ENCODE results near the gene NFATC1.

NFATC1 gene

GRCh38 chr18:79410731-79411613, 15.2 kb downstream of the NFATC1 start:
- TF ChIP-seq, protein P1, sequence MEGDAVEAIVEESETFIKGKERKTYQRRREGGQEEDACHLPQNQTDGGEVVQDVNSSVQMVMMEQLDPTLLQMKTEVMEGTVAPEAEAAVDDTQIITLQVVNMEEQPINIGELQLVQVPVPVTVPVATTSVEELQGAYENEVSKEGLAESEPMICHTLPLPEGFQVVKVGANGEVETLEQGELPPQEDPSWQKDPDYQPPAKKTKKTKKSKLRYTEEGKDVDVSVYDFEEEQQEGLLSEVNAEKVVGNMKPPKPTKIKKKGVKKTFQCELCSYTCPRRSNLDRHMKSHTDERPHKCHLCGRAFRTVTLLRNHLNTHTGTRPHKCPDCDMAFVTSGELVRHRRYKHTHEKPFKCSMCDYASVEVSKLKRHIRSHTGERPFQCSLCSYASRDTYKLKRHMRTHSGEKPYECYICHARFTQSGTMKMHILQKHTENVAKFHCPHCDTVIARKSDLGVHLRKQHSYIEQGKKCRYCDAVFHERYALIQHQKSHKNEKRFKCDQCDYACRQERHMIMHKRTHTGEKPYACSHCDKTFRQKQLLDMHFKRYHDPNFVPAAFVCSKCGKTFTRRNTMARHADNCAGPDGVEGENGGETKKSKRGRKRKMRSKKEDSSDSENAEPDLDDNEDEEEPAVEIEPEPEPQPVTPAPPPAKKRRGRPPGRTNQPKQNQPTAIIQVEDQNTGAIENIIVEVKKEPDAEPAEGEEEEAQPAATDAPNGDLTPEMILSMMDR (IDR thresholded peaks at IDR 0.05; ENCODE audit: control extremely low read depth, extremely low read depth, low read depth, missing control alignments): no peak
- CTCF ChIA-PET: no interaction called here
- POLR2A ChIA-PET: no interaction called here
- DNase-seq (ENCODE audit: extremely low spot score): no peak

- no peak for DNase-seq (ENCODE audit: extremely low spot score)
- TF ChIP-seq, protein P1 (IDR thresholded peaks at IDR 0.05; ENCODE audit: control extremely low read depth, extremely low read depth, low read depth, missing control alignments): no peak
- POLR2A ChIA-PET: no interaction called here
- CTCF ChIA-PET: no interaction called here
Observed at GRCh38 chr18:79411614-79412526, 16.1 kb downstream of the NFATC1 start.

DNA sequence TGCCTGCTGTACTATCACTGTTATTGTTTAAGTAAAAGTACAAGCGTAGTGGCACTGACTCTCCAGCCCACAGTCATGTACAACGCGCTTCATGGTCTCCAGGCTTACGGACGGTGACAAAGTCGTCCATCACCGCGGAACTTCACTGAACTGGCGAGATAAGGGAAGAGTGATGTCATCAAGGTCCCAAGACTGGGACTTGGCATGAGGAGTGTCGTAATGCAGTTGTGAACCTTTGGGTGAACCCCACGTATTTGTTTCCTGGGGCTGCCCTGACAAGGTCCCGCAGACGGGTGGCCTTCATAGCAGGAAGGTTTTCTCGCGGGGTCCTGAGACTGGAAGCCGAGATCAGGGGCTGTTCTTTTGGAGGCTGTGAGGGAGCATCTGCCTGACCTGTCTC, 17.3 kb downstream of the NFATC1 start:
- DNase-seq (ENCODE audit: extremely low spot score): no peak
- TF ChIP-seq, protein P1 (IDR thresholded peaks at IDR 0.05; ENCODE audit: control extremely low read depth, extremely low read depth, low read depth, missing control alignments): no peak
- CTCF ChIA-PET: no interaction called here
- POLR2A ChIA-PET: no interaction called here

DNA sequence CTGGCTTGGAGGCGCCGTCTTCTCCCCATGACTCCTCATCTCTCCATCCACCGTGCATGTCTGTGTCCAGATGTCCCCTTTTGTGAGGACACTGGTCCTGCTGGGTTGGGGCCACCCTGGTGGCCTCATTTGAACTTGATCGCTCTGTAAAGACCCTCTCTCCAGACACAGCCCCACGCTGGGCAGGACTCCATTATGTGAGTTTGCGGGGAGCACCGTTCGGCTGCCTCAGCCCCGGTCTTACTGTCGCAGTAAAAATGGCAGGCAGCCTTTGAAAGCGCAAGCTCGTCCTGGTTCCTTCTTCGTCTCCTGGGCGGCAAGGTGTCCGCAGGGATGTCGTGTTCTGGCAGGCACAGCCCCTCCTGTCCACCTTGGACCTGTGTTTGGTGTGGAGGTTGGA, 17.7 kb downstream of the NFATC1 start:
- TF ChIP-seq, protein P1 (IDR thresholded peaks at IDR 0.05; ENCODE audit: control extremely low read depth, extremely low read depth, low read depth, missing control alignments): no peak
- CTCF ChIA-PET: no interaction called here
- no peak for DNase-seq (ENCODE audit: extremely low spot score)
- POLR2A ChIA-PET: no interaction called here

DNA sequence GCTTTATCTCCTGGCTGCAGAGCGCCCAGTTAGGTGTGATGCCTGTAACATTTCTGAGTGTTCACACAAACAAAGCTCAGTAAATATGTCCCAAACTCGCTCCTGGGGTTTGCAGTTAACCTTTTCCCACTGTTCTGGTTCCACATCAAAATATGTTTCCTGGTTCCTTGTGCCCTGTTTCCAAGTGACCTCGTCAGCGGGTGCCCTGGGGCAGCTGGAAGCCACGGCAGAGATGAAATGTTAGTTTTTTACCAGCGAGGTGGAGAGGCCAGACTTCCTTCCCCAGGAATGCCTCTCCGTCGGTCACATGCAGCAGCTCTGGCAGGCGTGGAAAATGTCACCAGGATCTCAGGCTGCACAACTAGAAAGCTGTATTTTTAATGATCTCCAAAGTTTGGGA, 18.2 kb downstream of the NFATC1 start:
- ChIA-PET POLR2A (no interaction called here), CTCF (interaction anchor here (1.3 kb wide), 1 partner anchor 8 kb away, joined by 5 read pairs; no protein-coding TSS in a partner anchor)
- TF ChIP-seq, protein P1 (IDR thresholded peaks at IDR 0.05; ENCODE audit: control extremely low read depth, extremely low read depth, low read depth, missing control alignments): no peak
- no peak for DNase-seq (ENCODE audit: extremely low spot score)

- CTCF ChIA-PET: no interaction called here
- POLR2A ChIA-PET: no interaction called here
- TF ChIP-seq, protein P1 (IDR thresholded peaks at IDR 0.05; ENCODE audit: control extremely low read depth, extremely low read depth, low read depth, missing control alignments): no peak
- DNase-seq (ENCODE audit: extremely low spot score): no peak
Observed at GRCh38 chr18:79416022-79416676, 20.4 kb downstream of the NFATC1 start.

Data from GM10248 (cell line).